Measurements from ENCODE around the gene TTC22. TPM values are rescaled to one million over a fixed set of nuclear protein-coding genes. Genes with fewer than 3 reads are reported as not detected.

TTC22 gene
- not detected for total RNA-seq (2021; fragmentation: NEBNext Ultra II Directional; extraction: Animal tissue kit (Norgen Biotek cat#: 25700))
- long read RNA-seq: 0 reads

- no peak for DNase-seq
- Mint-ChIP-seq H3K27me3 (ENCODE audit: insufficient read depth) (peaks cover 29% of the 10 kb centered on the region), H3K4me3 (no peak within 1 kb of the TSS), H3K27ac (no peak within 1 kb of the TSS), H3K36me3 (ENCODE audit: low read depth) (no peaks in the 10 kb centered on the region), H3K4me1 (ENCODE audit: low read depth) (peaks cover 24% of the 10 kb centered on the region), H3K9me3 (no peaks in the 10 kb centered on the region)
- TF ChIP-seq CTCF (IDR thresholded peaks at IDR 0.05): peak; percentile 38
These were observed at the start of gene TTC22 for GRCh38 chr1:54800899-54801759. TTC22 (minus strand) TSS chr1:54801323; CDS start chr1:54801163, 160 bp downstream.

GRCh38 chr1:54850737-54851136 lies 49.6 kb upstream of the TTC22 start:
- H3K36me3 Mint-ChIP-seq (ENCODE audit: low read depth): peaks cover 22% of the 10 kb centered on the region; the same call in 1 of the 2 replicates
- TF ChIP-seq CTCF (IDR thresholded peaks at IDR 0.05): no peak
- peak; percentile 88 for DNase-seq
- no peaks in the 10 kb centered on the region for H3K9me3 Mint-ChIP-seq
- H3K4me1 Mint-ChIP-seq (ENCODE audit: low read depth): peaks cover 37% of the 10 kb centered on the region
- H3K4me3 Mint-ChIP-seq: peak overlapping the region; percentile 70
- peaks cover 2% of the 10 kb centered on the region; the same call in 1 of the 2 replicates for H3K27me3 Mint-ChIP-seq (ENCODE audit: insufficient read depth)
- peak overlapping the region; percentile 95 for H3K27ac Mint-ChIP-seq

GRCh38 chr1:54850069-54850730 lies 49.1 kb upstream of the TTC22 start:
- DNase-seq: peak; percentile 23
- Mint-ChIP-seq H3K27ac (peak overlapping the region; percentile 95), H3K36me3 (ENCODE audit: low read depth) (peaks cover 22% of the 10 kb centered on the region; the same call in 1 of the 2 replicates), H3K27me3 (ENCODE audit: insufficient read depth) (peaks cover 2% of the 10 kb centered on the region; the same call in 1 of the 2 replicates), H3K4me3 (peak overlapping the region; percentile 32), H3K4me1 (ENCODE audit: low read depth) (peaks cover 35% of the 10 kb centered on the region), H3K9me3 (no peaks in the 10 kb centered on the region)
- no peak for TF ChIP-seq CTCF (IDR thresholded peaks at IDR 0.05)

GRCh38 chr1:54849219-54850068 lies 48.3 kb upstream of the TTC22 start:
- H3K36me3 Mint-ChIP-seq (ENCODE audit: low read depth): peaks cover 22% of the 10 kb centered on the region; the same call in 1 of the 2 replicates
- no peak for DNase-seq
- peak overlapping the region; percentile 95 for H3K27ac Mint-ChIP-seq
- TF ChIP-seq CTCF (IDR thresholded peaks at IDR 0.05): no peak
- peaks cover 2% of the 10 kb centered on the region; the same call in 1 of the 2 replicates for H3K27me3 Mint-ChIP-seq (ENCODE audit: insufficient read depth)
- H3K9me3 Mint-ChIP-seq: no peaks in the 10 kb centered on the region
- H3K4me1 Mint-ChIP-seq (ENCODE audit: low read depth): peaks cover 35% of the 10 kb centered on the region
- H3K4me3 Mint-ChIP-seq: 0 out of 2 replicates have a peak overlapping the region, but pooled peaks have one; percentile 32

Measured in HFFc6 (cell line).